DND-41 (cell line): ENCODE measurements around the gene CYP21A2.
"Not testable (repeated sequence)": the region's sequence is repeated elsewhere in the genome, so short reads cannot be mapped to it uniquely, and the experiment has no call there.

ENCODE experiments used
- CTCF ChIP-seq: IDR thresholded peaks from 2 replicates; pipeline ENCODE4 v1.5.1; 2012; ENCODE audit warnings: borderline replicate concordance, low read length, moderate library complexity, mild to moderate bottlenecking; ENCODE audit not compliant: poor library complexity, severe bottlenecking; ENCODE audit errors: extremely low read depth
- EZH2 ChIP-seq: IDR thresholded peaks from 3 replicates; pipeline ENCODE4 v1.6.1; 2012; ENCODE audit warnings: borderline replicate concordance, low read depth, mild to moderate bottlenecking, moderate library complexity, low read length, inconsistent platforms; ENCODE audit not compliant: severe bottlenecking

- TF ChIP-seq CTCF, EZH2: not testable (repeated sequence)
These were observed 11.5 kb downstream of the CYP21A2 start for GRCh38 chr6:32049736-32050135.
